WTC11 (cell line): ENCODE results near the gene CEP85. TPM values are rescaled to one million over a fixed set of nuclear protein-coding genes. Genes with fewer than 3 reads are reported as not detected.
A peak's percentile ranks its signal among the peaks of the same experiment; 100 is the strongest.

ENCODE experiments used
- ATAC-seq: fragments of 200-7000 bp; cut with Tn5 transposase; 2 replicates; pipeline ENCODE4 v1.10.0; 2021; ENCODE audit warnings: mild to moderate bottlenecking, moderate library complexity
- CTCF ChIA-PET: fragments of 300-600 bp; sonication (Branson Sonifier 250); formaldehyde crosslinking; loops from one replicate; lab custom pipeline; 2021; ENCODE audit warnings: antibody characterized with exemption; lab: Charles Lee
- POLR2A ChIA-PET: fragments of 350-600 bp; sonication (Branson Sonifier 250); formaldehyde crosslinking; loops from one replicate; lab custom pipeline; 2021; ENCODE audit warnings: antibody characterized with exemption; lab: Charles Lee
- DNase-seq: peaks from one replicate; pipeline ENCODE4 v3.0.0; 2021; ENCODE audit warnings: low spot score
- H3K27ac Mint-ChIP-seq: 2 replicates; pipeline ENCODE4 v1.8.0; 2021; ENCODE audit warnings: mixed read lengths
- H3K27me3 Mint-ChIP-seq: 2 replicates; pipeline ENCODE4 v1.8.0; 2021; ENCODE audit warnings: low read depth, mild to moderate bottlenecking, moderate library complexity, mixed read lengths
- H3K36me3 Mint-ChIP-seq: 2 replicates; pipeline ENCODE4 v1.8.0; 2021; ENCODE audit warnings: mixed read lengths
- H3K4me1 Mint-ChIP-seq: 2 replicates; pipeline ENCODE4 v1.8.0; 2022; ENCODE audit warnings: mixed read lengths
- H3K4me3 Mint-ChIP-seq: 2 replicates; pipeline ENCODE4 v1.8.0; 2021; ENCODE audit warnings: mild to moderate bottlenecking, moderate library complexity, mixed read lengths
- H3K9me3 Mint-ChIP-seq: 2 replicates; pipeline ENCODE4 v1.8.0; 2021; ENCODE audit warnings: mixed read lengths
- CBFB ChIP-seq: sonication (generic); formaldehyde crosslinking; IDR thresholded peaks from 2 replicates; pipeline ENCODE4 v1.8.1; 2022; ENCODE audit warnings: mild to moderate bottlenecking, low read depth, missing genetic modification reagents
- CREB1 ChIP-seq: sonication (generic); formaldehyde crosslinking; IDR thresholded peaks from 2 replicates; pipeline ENCODE4 v1.8.0; 2023; ENCODE audit warnings: mild to moderate bottlenecking, missing genetic modification reagents
- EMX1 ChIP-seq: fragments of 250-450 bp; sonication (Bioruptor Pico); IDR thresholded peaks from 2 replicates; pipeline ENCODE4 v1.8.0; 2021; ENCODE audit warnings: mild to moderate bottlenecking
- ETV6 ChIP-seq: sonication (generic); formaldehyde crosslinking; IDR thresholded peaks from 2 replicates; pipeline ENCODE4 v1.8.1; 2022; ENCODE audit warnings: mild to moderate bottlenecking, missing genetic modification reagents
- FOXK1 ChIP-seq: sonication (generic); formaldehyde crosslinking; IDR thresholded peaks from 2 replicates; pipeline ENCODE4 v1.8.0; 2022; ENCODE audit warnings: mild to moderate bottlenecking, moderate library complexity, missing genetic modification reagents
- FOXP1 ChIP-seq: sonication (generic); formaldehyde crosslinking; IDR thresholded peaks from 2 replicates; pipeline ENCODE4 v1.8.0; 2022; ENCODE audit warnings: missing genetic modification reagents, mild to moderate bottlenecking, moderate library complexity, borderline replicate concordance
- GRHL2 ChIP-seq: fragments of 250-450 bp; sonication (Bioruptor Pico); IDR thresholded peaks from 2 replicates; pipeline ENCODE4 v1.8.0; 2022; ENCODE audit warnings: mild to moderate bottlenecking, moderate library complexity; ENCODE audit not compliant: insufficient replicate concordance, severe bottlenecking
- GTF2I ChIP-seq: fragments of 250-450 bp; sonication (Bioruptor Pico); conservative IDR thresholded peaks from 2 replicates; pipeline ENCODE4 v1.4.0; 2021; ENCODE audit warnings: mild to moderate bottlenecking
- MYBL2 ChIP-seq: sonication (generic); formaldehyde crosslinking; IDR thresholded peaks from 2 replicates; pipeline ENCODE4 v1.8.1; 2023; ENCODE audit warnings: mild to moderate bottlenecking, moderate library complexity, missing genetic modification reagents
- NFE2L1 ChIP-seq: sonication (generic); formaldehyde crosslinking; IDR thresholded peaks from 2 replicates; pipeline ENCODE4 v1.8.1; 2023; ENCODE audit warnings: missing genetic modification reagents
- NR3C1 ChIP-seq: sonication (generic); formaldehyde crosslinking; conservative IDR thresholded peaks from 2 replicates; pipeline ENCODE4 v1.8.1; 2023; ENCODE audit warnings: low read depth, mild to moderate bottlenecking, missing genetic modification reagents
- SMAD4 ChIP-seq: sonication (generic); formaldehyde crosslinking; IDR thresholded peaks from 2 replicates; pipeline ENCODE4 v1.8.0; 2022; ENCODE audit warnings: mild to moderate bottlenecking, missing genetic modification reagents
- total RNA-seq: library from RNA; stranded (reverse); gene quantifications from 3 replicates; pipeline ENCODE4 v1.2.3, GENCODE V29; 2021
- TF ChIP-seq, protein P1 (sequence below): sonication (generic); formaldehyde crosslinking; IDR thresholded peaks from 2 replicates; pipeline ENCODE4 v1.8.1; 2023; ENCODE audit warnings: mild to moderate bottlenecking, missing genetic modification reagents, borderline replicate concordance
- TF ChIP-seq, protein P2 (sequence below): sonication (generic); formaldehyde crosslinking; IDR thresholded peaks from 2 replicates; pipeline ENCODE4 v1.8.0; 2022; ENCODE audit warnings: mild to moderate bottlenecking, missing genetic modification reagents
- TF ChIP-seq, protein P3 (sequence below): sonication (generic); formaldehyde crosslinking; IDR thresholded peaks from 2 replicates; pipeline ENCODE4 v1.8.1; 2022; ENCODE audit warnings: mild to moderate bottlenecking, moderate library complexity, missing genetic modification reagents
- TF ChIP-seq, protein P4 (sequence below): sonication (generic); formaldehyde crosslinking; IDR thresholded peaks from 2 replicates; pipeline ENCODE4 v1.8.0; 2023; ENCODE audit warnings: missing genetic modification reagents, mild to moderate bottlenecking, borderline replicate concordance
- TF ChIP-seq, protein P5 (sequence below): sonication (generic); formaldehyde crosslinking; IDR thresholded peaks from 2 replicates; pipeline ENCODE4 v1.8.0; 2023; ENCODE audit warnings: missing genetic modification reagents
- TF ChIP-seq, protein P6 (sequence below): fragments of 200-600 bp; IDR thresholded peaks from 2 replicates; pipeline ENCODE4 v1.8.0; 2022; ENCODE audit warnings: antibody characterized with exemption

The CEP85 gene
- total RNA-seq, 1 experiment from 2014 or later, result 40.8 TPM

DNA sequence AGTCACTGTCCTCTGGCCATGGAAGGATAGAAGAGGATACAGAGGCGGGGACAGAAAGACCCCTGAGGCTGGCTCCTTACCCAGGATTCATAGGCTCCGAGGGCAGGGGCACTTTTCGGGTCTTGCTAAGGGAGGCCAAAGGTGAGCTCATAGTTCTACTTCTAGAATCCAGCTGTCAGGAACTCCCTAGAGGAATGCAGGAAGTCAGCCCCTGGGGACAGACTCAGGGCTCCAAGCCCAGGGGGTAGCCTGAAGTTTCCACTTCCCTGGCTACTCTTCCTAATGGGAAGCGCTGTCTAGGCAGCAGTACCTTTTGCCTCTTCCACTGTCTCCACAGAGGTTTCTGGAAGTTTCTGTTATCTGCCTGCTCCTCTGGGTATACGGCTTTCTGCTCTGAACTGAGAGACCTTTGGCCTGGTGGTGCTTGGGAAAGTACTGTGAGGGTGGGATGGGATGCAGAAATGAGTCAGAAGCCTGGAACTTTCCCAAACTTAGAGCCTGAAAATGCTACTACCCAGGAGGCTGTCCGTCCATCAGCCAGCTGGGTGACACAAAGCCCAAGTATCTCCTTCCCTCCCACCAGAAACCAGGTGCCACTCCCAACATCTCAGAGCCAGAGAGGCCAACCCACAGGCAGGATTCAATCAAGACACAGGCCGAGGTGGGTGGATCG, 68.9 kb downstream of the CEP85 start (continued):
- TF ChIP-seq, protein P1, sequence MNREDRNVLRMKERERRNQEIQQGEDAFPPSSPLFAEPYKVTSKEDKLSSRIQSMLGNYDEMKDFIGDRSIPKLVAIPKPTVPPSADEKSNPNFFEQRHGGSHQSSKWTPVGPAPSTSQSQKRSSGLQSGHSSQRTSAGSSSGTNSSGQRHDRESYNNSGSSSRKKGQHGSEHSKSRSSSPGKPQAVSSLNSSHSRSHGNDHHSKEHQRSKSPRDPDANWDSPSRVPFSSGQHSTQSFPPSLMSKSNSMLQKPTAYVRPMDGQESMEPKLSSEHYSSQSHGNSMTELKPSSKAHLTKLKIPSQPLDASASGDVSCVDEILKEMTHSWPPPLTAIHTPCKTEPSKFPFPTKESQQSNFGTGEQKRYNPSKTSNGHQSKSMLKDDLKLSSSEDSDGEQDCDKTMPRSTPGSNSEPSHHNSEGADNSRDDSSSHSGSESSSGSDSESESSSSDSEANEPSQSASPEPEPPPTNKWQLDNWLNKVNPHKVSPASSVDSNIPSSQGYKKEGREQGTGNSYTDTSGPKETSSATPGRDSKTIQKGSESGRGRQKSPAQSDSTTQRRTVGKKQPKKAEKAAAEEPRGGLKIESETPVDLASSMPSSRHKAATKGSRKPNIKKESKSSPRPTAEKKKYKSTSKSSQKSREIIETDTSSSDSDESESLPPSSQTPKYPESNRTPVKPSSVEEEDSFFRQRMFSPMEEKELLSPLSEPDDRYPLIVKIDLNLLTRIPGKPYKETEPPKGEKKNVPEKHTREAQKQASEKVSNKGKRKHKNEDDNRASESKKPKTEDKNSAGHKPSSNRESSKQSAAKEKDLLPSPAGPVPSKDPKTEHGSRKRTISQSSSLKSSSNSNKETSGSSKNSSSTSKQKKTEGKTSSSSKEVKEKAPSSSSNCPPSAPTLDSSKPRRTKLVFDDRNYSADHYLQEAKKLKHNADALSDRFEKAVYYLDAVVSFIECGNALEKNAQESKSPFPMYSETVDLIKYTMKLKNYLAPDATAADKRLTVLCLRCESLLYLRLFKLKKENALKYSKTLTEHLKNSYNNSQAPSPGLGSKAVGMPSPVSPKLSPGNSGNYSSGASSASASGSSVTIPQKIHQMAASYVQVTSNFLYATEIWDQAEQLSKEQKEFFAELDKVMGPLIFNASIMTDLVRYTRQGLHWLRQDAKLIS (CRISPR knock-in tag), result no peak
- TF ChIP-seq FOXP1 (CRISPR knock-in tag), result no peak

DNA sequence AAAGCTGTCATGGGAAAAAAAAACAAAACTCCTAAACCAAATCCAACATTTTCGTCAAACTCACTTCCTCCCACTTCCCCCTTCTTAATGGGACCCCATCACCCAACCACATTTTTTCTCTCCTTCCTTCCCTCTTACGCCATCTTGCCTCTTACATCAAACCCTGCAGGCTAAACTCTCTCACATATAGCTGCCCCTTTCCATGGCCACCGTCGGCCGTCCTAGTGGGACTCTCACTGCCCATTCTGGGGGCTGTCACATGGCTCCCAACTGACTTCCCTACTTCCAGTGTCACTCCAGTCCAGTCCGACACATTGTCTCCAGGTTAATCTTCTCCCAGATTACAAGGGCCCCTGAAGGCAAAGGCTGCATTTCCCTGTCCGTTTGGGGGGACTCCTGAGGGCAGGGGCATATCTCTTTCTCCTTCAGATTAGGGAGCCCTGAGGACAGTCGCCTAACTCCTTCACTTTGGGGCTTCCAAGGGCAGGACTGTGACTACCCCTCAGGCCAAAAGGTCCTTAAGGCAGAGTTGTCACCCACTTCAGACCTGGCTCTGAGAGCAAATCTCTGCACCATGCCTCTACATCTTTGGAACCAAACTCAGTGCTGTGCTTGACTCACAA, 71.8 kb downstream of the CEP85 start:
- Mint-ChIP-seq H3K36me3 (no peaks in the 10 kb centered on the region), H3K27ac (peak overlapping the region; percentile 96), H3K9me3 (no peaks in the 10 kb centered on the region), H3K4me1 (peaks cover 23% of the 10 kb centered on the region), H3K27me3 (no peaks in the 10 kb centered on the region), H3K4me3 (peak overlapping the region; percentile 99)
- DNase-seq, result no peak
- ATAC-seq, result no peak
- no peak for TF ChIP-seq NR3C1 (CRISPR knock-in tag)
- TF ChIP-seq FOXK1 (CRISPR knock-in tag), result no peak
- no peak for TF ChIP-seq ETV6 (CRISPR knock-in tag)
- no peak for TF ChIP-seq CBFB (CRISPR knock-in tag)
- TF ChIP-seq NFE2L1 (CRISPR knock-in tag), result no peak
- TF ChIP-seq, protein P2, sequence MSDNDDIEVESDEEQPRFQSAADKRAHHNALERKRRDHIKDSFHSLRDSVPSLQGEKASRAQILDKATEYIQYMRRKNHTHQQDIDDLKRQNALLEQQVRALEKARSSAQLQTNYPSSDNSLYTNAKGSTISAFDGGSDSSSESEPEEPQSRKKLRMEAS (CRISPR knock-in tag), result no peak
- no peak for TF ChIP-seq SMAD4
- no peak for TF ChIP-seq GRHL2 (CRISPR knock-in tag)
- TF ChIP-seq EMX1 (CRISPR knock-in tag), result no peak
- TF ChIP-seq, protein P3, sequence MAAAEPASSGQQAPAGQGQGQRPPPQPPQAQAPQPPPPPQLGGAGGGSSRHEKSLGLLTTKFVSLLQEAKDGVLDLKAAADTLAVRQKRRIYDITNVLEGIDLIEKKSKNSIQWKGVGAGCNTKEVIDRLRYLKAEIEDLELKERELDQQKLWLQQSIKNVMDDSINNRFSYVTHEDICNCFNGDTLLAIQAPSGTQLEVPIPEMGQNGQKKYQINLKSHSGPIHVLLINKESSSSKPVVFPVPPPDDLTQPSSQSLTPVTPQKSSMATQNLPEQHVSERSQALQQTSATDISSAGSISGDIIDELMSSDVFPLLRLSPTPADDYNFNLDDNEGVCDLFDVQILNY, result no peak
- no peak for TF ChIP-seq GTF2I (CRISPR knock-in tag)
- no peak for TF ChIP-seq CREB1 (CRISPR knock-in tag)
- ChIA-PET POLR2A (no interaction called here), CTCF (interaction anchor here (1.4 to 1.6 kb wide), 2 partner anchors 21 to 111 kb away, joined by 4 read pairs; no protein-coding TSS in a partner anchor)

DNA sequence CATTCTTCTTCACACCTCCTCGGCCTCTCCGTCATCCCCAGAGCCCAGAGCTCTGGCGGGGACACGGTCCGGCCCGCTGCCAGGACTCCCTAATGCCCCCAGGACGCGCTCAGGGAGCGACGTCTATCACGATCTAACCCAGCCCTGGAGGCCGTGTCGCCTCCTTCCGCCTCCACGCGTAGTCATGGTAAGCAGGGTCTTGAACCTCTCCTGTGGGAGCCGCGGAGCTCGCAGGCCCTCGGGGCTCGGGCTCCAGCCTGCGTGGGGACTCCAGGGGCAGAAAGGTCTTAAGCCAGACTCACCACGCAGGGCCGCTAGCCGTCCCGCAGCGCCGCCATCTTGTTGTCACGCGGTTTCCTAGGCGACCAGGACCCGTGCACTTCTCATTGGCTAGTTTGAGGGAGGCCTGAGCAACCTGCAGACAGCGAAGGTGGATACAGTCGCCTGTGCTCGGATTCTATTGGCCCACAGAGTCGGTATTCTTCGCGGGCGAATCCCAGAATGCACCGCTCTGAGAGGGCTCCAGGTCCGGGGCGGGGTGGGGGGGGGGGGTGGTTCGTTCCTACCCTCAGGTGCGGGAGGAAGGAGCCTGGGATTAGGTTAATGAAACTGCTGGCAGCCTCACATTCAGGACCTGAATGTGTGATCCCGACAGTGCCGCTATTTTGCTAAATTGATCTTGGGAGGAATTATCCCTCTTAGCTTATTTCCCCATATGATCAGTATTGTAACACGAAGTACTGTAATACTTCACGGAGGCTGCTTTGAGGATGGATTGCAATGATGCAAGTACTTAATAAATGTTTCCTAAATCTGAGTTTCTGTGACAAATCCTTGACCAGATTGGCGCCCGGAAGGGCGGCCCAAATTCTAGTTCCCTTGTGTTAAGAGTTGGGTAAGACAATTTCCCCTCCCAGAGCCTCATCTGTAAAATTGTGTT, 72.6 kb downstream of the CEP85 start, which contains the start of gene UBXN11:
UBXN11 (minus strand) TSS at position 347 of the 940 bp plus-strand sequence. CDS start 3,753 bp downstream, outside the sequence.
- Mint-ChIP-seq H3K9me3 (no peaks in the 10 kb centered on the region), H3K27me3 (no peaks in the 10 kb centered on the region), H3K4me3 (peak within 1 kb of the TSS; percentile 99), H3K4me1 (peaks cover 23% of the 10 kb centered on the region), H3K27ac (peak within 1 kb of the TSS; percentile 96), H3K36me3 (no peaks in the 10 kb centered on the region)
- POLR2A ChIA-PET, result no interaction called here
- DNase-seq (peak; percentile 94), ATAC-seq (peak; percentile 100)
- CTCF ChIA-PET, result interaction anchor here (0.7 to 5.2 kb wide), 7 partner anchors 15 to 137 kb away, joined by 3 to 42 read pairs (median 3); partner anchors contain the start of genes CEP85 and ZNF593
- TF ChIP-seq, protein P4, sequence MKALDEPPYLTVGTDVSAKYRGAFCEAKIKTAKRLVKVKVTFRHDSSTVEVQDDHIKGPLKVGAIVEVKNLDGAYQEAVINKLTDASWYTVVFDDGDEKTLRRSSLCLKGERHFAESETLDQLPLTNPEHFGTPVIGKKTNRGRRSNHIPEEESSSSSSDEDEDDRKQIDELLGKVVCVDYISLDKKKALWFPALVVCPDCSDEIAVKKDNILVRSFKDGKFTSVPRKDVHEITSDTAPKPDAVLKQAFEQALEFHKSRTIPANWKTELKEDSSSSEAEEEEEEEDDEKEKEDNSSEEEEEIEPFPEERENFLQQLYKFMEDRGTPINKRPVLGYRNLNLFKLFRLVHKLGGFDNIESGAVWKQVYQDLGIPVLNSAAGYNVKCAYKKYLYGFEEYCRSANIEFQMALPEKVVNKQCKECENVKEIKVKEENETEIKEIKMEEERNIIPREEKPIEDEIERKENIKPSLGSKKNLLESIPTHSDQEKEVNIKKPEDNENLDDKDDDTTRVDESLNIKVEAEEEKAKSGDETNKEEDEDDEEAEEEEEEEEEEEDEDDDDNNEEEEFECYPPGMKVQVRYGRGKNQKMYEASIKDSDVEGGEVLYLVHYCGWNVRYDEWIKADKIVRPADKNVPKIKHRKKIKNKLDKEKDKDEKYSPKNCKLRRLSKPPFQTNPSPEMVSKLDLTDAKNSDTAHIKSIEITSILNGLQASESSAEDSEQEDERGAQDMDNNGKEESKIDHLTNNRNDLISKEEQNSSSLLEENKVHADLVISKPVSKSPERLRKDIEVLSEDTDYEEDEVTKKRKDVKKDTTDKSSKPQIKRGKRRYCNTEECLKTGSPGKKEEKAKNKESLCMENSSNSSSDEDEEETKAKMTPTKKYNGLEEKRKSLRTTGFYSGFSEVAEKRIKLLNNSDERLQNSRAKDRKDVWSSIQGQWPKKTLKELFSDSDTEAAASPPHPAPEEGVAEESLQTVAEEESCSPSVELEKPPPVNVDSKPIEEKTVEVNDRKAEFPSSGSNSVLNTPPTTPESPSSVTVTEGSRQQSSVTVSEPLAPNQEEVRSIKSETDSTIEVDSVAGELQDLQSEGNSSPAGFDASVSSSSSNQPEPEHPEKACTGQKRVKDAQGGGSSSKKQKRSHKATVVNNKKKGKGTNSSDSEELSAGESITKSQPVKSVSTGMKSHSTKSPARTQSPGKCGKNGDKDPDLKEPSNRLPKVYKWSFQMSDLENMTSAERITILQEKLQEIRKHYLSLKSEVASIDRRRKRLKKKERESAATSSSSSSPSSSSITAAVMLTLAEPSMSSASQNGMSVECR (CRISPR knock-in tag), result peak; percentile 79; the same call in 1 of the 2 replicates
- no peak for TF ChIP-seq GTF2I (CRISPR knock-in tag)
- TF ChIP-seq MYBL2 (CRISPR knock-in tag), result 0 out of 2 replicates have a peak, but pooled peaks have one; percentile 69
- TF ChIP-seq, protein P5, sequence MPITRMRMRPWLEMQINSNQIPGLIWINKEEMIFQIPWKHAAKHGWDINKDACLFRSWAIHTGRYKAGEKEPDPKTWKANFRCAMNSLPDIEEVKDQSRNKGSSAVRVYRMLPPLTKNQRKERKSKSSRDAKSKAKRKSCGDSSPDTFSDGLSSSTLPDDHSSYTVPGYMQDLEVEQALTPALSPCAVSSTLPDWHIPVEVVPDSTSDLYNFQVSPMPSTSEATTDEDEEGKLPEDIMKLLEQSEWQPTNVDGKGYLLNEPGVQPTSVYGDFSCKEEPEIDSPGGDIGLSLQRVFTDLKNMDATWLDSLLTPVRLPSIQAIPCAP (CRISPR knock-in tag), result 0 out of 2 replicates have a peak, but pooled peaks have one; percentile 51
- TF ChIP-seq FOXK1 (CRISPR knock-in tag), result peak; percentile 85
- TF ChIP-seq, protein P6, sequence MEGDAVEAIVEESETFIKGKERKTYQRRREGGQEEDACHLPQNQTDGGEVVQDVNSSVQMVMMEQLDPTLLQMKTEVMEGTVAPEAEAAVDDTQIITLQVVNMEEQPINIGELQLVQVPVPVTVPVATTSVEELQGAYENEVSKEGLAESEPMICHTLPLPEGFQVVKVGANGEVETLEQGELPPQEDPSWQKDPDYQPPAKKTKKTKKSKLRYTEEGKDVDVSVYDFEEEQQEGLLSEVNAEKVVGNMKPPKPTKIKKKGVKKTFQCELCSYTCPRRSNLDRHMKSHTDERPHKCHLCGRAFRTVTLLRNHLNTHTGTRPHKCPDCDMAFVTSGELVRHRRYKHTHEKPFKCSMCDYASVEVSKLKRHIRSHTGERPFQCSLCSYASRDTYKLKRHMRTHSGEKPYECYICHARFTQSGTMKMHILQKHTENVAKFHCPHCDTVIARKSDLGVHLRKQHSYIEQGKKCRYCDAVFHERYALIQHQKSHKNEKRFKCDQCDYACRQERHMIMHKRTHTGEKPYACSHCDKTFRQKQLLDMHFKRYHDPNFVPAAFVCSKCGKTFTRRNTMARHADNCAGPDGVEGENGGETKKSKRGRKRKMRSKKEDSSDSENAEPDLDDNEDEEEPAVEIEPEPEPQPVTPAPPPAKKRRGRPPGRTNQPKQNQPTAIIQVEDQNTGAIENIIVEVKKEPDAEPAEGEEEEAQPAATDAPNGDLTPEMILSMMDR, result no peak
